GM21717 (cell line): Measurements from ENCODE around the gene MCUB.
"Not testable (repeated sequence)": the region's sequence is repeated elsewhere in the genome, so short reads cannot be mapped to it uniquely, and the experiment has no call there.

Source experiments
- ATAC-seq: cut with Tn5 transposase; IDR thresholded peaks from one replicate; pipeline ENCODE4 v1.9.1; 2021; ENCODE audit warnings: mild to moderate bottlenecking, moderate library complexity; ENCODE audit not compliant: unreplicated experiment

MCUB gene

DNA sequence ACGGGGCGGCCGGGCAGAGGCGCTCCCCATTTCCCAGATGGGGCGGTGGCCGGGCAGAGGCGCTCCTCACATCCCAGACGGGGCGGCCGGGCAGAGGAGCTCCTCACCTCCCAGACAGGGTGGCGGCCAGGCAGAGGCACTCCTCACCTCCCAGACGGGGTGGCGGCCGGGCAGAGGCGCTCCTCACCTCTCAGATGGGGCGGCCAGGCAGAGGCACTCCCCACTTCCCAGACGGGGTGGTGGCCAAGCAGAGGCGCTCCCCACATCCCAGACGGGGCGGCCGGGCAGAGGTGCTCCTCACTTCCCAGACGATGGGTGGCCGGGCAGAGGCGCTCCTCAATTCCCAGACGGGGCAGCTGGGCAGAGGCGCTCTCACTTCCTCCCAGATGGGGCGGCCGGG is 118.4 kb downstream of the MCUB start:
- ATAC-seq = not testable (repeated sequence)

DNA sequence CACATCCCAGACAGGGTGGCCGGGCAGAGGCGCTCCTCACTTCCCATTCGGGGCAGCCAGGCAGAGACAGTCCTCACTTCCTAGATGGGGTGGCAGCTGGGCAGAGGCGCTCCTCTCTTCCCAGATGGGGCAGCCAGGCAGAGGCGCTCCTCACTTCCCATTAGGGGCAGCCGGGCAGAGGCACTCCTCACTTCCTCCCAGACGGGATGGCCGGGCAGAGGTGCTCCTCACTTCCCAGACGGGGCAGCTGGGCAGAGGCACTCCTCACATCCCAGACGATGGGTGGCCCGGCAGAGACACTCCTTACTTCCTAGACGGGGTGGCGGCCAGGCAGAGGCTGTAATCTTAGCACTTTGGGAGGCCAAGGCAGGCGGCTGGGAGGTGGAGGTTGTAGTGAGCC is 118.9 kb downstream of the MCUB start:
- ATAC-seq = not testable (repeated sequence)

DNA sequence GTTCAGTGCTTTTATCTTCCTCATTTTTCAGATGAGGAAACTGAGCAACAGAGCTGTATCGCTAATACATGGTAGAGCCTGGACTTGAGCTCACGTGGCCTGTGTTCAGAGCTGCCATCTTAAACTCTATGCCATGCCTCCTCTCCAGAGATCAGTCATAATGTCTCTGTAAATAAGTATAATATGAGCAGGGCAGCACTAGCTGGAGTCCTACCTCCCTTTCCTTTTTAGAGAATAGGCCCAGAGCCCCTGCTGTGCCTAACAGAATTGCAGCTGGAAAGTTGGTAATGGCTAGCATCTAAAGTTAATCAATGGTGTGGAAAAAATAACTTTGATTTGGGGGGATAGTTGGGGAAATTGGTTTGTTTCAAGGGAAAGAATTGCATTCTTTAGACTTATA is 122.8 kb downstream of the MCUB start:
- no peak for ATAC-seq

DNA sequence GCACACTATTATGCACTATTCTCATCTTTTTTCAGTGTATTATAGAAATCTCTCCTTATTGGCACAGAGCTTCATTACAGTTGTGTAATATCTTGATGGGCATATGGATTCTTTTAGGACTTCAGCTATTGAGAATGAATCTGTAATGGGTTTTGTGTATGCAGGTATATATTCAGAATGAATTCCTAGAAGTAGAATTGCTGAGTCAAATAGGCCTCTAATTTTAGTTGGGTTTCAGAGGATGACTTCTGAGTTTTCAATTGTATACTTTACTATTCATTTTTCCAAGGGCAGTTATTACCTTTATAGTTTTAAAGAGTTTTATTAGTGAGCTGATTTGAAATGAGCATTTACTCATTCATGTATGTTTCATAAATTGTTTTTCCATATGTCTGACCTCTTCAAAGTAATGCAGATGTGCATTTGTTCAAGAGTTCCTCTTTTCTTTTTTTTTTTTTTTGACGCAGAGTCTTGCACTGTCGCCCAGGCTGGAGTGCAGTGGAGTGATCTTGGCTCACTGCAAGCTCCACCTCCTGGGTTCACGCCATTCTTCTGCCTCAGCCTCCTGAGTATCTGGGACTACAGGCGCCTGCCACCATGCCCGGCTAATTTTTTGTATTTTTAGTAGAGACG is 123.7 kb downstream of the MCUB start:
- no peak for ATAC-seq

DNA sequence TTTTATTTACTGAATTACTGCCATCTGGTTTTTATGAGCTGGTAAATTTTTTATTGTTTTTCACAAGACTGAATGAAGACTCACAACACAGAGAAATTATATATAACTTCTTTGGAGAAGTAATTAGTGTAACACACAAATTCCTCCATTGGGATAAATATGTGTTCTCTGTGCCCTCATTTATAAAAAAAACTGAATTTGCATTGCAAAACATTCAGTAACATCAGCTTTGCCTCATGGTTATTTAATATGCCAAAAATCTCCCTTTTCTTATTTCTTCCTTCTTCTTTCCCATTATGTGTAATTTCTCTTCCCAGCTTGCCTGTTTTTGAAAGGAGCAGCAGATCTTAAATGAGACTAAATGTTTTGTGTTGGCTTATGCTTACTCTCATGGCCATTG is 124.7 kb downstream of the MCUB start:
- ATAC-seq = no peak

DNA sequence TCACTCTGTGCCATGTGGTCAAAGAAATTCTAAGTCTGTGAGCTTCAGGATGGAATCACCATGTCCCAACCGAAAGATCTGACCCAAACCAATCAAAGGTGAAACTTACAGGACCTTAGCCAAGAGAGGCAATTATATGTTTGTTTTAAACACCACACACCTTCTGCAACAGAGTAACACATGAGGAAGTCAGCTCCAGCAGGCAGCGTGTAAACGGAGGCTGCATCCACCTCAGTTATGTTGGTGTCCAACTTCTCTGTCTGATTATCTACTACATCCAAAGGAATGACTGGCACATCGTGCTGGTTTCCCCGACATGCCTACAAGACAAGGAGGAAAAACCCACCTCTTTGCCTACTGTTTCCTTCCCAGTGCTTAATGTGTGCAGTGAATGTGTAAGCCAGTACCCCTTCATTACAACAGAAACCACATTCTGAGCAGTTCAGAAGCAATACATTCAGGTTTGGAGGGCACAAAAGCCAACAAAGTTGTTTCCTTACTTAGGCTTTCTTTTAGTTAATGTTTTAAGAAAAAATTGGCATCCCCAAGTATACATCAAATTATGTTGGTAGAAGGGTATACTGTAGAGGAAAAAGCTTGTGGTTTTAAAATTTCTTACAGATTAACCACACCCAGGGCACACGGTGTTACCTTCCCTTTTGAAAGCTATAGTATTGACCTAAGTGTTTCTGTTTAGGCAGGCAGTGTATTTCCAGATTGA is 130.8 kb downstream of the MCUB start:
- ATAC-seq = peak; percentile 56

DNA sequence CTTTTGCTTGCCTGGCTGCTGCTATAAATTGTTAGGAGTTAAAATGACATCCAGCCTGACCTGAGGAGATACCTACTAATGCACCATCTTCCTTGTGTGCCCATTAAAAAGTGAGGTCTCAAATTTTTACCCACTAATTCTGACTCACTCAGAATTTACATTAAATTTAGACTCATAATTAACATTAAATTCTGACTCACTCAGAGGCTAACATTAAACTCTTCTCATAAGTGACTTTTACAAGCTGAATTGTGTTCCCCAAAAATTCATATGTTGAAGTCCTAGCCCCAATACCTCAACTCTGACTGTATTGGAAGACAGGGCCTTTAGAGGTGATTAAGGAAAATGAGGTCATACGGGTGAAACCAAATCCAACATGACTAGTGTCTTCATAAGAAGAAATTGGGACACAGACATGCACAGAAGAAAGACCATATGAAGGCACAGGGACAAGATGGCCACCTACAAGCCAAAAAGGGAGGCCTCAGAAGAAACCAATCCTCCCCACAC is 131.4 kb downstream of the MCUB start:
- ATAC-seq = no peak

DNA sequence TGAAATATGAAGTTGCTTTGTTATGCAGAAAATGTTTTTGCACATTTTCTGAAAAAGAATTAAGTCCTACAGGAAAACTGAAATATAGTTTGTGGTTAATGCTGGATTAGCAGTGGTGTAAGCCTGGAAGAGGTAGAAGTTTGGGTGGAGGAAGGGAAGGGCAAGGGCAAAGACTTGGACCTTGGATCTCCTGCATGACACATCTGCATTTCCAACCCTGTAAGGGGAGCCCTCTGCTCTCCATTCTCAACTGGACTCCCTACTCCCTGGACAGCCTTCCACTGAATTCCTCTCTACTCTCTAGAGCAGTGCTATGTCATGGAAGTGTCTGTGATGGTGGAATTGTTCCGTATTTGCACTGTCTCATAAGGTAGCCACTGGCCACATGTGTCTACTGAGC is 138.6 kb downstream of the MCUB start:
- no peak for ATAC-seq

DNA sequence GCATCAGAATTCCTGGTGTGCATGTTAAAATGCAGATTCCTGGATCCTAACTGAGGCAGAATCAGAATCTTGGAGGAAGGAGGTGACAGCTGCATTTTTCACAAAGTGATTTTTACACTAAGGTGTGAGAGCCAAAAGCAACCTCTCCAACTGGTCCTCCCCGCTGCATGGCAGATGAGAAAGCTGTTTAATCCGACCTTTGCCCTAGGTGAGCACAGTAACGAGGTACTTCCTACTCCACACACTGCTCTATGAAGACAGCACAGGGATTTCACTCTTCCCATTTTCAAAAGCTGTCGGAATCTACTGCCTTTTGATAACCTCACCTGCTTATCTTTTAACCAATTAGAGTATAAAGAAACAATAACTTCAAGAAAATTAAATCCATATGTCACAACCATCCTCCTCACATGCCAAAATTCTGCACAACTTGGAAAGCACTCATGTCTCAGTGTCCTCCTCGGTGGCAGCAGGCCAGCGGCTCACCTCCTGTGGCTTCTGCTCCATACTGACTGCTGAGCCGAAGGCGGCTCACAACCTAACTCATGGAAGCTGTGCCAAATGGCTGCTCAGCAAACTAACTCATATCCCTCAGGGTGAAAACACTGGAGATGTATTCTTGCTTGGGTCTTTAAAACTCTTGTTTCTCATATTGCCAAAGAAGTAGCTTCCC is 139.6 kb downstream of the MCUB start:
- ATAC-seq = no peak

DNA sequence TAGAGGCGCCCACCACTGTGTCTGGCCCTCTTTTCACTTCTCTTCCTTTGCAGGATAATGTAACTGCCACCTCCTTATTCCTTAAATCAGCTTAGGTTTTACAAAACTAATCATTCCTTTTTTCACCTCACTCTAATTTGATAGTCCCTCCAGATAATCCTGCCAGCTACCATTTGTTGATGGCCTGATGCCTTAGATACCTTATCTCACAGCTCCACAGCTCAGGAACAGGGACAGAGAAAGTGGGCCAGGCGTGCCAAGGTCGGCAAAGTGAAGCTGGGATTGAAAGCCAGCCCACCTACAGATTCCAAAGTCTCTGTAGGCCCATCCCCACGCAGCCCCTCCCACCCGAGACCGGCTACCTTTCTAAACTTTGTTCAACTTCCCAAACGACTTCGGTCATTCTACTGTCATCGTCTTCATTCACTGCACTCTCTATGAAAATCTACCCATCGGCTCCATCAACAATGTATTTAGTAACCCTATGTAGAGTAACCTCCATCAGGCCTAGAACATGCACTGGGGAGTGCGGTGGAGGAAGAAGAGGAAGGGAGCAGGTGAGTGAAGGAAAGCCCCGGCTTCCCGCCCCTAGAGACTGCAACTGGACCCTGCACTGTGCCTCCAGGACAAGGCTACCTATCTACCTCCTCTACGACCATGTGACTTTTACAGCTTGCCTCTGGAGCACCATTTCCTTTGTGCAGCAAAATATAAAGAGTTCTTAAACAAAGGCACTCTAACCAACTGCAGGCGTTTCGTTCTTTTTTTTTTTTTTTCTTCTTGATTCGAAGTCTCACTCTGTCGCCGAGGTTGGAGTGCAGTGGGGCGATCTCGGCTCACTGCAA is 141.7 kb downstream of the MCUB start:
- ATAC-seq = no peak

DNA sequence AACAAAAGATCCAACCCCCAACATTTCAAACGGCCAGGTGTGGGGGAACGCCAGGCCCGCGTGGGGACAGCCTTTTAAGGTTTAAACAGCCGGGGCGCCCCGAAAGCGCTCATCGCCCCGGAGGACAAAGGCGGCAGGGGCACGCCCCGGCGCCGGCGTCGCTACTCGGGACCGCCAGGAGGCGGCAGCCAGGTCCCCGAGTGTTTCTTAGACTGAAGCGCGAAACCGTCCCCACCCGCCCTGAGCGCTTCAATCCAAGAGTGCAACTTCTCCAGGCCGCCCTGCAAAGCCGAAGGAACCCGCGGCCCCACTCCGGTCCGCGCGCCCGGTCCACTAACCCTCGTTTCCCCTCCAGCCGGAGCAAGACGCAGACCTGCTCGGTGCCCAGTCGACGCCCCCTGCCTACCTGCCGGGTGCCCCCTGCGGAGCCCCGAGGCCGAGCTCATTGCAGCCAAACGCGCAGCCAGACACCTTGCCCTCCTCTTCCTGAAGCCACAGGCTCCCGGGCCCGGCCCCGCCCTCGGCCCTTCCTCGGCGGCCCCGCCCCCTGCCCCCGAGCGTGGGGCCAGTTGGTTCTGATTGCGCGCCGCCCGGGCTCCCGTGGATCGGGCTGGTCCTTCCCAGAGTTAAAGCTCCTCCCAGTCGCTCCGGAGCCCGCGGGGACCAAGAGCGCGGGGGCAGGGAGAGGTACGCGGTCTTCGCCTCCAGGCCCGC is 143.1 kb downstream of the MCUB start, which contains the start of gene CASP6:
Gene CASP6 (minus strand): TSS at position 496 of the 714 bp plus-strand sequence. CDS start 50 bp downstream, at position 446.
- ATAC-seq = peak; percentile 79

DNA sequence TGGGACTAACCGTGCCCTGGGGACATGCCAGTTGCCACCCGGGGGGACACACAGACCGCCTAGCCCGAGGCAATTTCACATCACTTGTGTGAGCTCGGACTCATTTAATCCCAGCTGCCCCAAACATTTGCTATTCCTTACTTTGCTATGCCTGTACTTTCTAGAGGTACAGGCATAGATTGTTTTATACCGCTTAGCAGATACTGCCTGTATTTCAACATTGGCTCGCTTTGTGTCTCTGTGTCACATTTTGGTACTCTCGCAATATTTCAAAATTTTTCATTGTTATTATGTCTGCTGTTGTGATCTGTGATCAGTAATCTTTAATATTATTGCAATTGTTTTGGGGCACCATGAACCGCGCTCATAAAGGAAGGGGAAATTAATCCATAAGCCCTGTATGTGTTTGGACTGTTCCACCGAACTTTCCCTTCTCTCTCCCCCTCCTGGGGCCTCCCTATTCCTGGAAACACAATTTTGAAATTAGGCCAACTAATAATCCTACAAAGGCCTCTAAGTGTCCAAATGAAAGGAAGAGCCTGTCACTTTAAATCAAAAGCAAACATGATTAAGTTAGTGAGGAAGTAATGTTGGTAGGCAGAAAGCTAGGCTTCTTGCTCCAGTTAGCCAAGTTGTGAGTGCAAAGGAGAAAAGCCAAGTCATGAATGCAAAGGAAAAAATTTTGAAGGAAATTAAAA is 143.8 kb downstream of the MCUB start:
- no peak for ATAC-seq

DNA sequence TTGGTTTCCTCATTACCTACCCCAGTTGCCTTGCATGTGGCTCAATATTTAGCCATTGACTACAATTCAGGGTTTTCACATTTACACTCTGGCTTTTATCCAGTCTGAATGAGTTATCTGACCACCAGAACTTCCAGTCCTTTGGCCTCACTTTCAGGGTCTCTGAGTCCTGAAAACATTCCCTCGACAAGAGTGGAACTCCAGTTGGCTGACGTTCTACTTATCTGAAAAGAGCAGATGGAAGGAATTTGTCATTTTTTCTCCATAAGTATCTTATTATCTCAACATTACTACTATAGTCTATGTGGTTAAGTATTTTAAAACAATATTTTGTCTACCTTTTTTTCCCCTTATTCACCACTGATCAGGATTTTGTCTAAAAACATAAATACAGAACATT is 148.4 kb downstream of the MCUB start:
- ATAC-seq = no peak

DNA sequence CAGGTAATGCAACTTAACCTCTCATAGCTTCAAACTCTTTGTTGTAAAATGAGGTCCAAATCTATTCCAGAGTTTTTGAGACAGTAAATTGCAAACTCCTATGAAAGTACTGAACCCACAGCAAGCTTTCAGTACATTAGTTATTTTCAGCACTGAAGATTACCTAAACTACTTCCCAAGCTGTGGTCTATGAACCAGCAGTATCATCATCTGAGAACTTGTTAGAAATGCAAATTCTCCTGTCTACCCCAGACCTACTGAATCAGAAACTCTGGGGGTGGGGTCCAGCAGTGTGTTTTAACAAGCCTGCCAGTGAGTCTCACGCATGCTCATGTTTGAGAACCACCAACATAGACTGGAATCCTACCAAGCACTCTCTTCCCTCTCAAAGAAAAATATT is 148.9 kb downstream of the MCUB start:
- ATAC-seq = peak; percentile 98

DNA sequence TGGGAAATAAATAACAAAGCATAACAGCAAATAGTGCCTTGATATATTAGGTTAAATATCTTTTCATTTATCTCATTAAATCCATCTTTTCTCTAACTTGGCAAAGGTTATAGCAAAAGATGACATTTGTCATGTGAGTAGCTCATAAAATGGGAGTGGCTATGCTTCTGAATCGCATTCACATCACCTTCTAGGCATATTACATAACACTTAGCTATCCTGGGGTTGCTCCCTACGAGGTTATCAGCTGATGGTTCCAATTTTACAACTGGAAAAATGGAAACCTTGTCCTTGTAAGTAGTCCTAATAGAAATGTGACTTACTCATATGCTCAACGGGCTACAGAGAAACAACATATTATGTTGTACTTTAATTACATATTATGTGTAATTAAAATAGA is 153.5 kb downstream of the MCUB start:
- no peak for ATAC-seq

DNA sequence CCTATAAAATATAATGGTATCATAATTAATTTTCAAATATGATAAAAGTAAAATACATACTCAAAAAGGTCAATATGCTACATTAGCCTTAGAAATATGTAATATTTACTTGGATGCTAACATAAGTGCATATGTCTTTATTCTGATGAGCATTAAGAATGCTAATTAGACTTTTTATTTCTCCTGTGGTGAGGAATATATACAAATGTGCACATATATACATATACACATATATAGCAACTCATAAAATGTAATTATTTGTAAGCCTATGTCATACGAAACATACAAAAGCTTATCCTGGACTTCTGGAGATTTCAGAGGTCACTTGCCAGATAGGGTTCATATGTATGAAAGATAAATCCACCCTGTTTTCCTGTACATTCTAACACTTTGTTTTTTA is 158.7 kb downstream of the MCUB start:
- no peak for ATAC-seq

DNA sequence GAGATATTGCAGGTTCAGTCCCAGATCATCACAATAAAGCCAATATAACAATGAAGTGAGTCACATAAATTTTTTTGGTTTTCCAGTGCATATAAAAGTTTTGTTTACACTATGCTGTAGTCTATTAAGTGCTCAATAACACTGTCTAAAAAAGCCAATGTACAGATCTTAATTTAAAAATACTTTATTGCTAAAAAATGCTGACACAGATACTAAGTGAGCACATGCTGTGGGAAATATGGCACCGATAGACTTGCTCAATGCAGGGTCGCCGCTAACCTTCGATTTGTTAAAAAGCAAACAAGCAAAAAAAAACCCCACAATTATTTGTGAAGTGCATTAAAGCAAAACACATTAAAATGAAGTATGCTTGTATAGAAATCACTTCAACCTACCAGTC is 159.6 kb downstream of the MCUB start:
- no peak for ATAC-seq

DNA sequence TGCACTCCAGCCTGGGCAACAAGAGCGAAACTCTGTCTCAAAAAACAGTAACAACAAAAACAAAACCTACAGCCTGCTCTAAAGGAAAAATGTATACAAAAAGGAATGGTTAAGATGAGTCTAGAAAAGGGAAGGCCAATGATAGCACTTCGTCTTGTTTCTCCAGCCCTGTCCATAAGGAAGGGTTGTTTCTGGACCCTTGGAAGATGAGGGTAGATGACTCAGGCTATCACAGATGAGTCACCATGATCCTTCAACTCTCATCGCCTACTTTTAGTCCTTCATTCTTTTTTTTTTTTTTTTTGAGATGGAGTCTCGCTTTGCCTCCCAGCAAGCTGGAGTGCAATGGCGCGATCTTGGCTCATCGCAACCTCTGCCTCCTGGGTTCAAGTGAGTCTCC is 161.0 kb downstream of the MCUB start:
- no peak for ATAC-seq

DNA sequence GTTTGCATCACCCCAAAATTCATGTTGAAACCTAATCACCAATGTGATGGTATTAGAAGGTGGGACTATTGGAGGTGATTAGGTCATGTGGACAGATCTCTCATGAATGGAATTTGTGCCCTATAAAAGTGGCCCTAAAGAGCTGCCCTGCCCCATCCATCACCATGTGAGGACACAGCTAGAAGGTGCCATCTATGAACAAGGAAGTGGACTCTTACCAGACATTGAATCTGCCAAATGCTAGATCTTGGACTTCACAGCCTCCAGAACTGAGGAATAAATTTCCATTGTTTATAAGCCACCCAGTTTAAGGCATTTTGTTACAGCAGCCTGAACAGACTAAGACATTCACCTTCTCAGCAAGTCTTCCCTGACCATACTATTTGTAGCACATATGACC is 162.3 kb downstream of the MCUB start:
- ATAC-seq = no peak

DNA sequence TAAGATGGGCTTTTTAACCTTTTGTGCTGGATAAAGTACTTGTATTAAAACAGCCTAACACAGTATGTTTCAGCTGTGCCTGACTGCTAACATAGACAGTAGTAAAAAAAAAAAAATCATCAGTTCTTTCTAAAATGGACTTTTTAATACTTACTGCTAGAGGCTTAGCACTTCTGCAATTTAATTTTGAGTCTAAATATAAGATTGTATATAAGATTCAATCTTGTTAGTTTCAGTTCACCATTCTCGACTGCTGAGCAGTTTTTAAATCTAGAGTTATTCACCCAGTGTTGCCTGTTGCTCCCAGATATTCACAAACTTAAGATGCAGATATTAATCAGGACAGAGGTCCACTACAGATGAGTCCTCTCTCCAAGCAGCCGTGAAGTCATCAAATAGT is 163.1 kb downstream of the MCUB start:
- ATAC-seq = no peak
